GM12873 (cell line): ENCODE measurements around the gene TDRD9.

Source experiments
- CTCF ChIP-seq: IDR thresholded peaks from 2 replicates; pipeline ENCODE4 v1.5.1; 2012; ENCODE audit warnings: low read depth, mild to moderate bottlenecking, moderate library complexity, low read length, control low read depth; ENCODE audit not compliant: insufficient read depth; ENCODE audit errors: missing control alignments

Gene TDRD9

GRCh38 chr14:104025534-104025933, 97.3 kb downstream of the TDRD9 start:
- TF ChIP-seq CTCF, result no peak

GRCh38 chr14:104026024-104026423, 97.8 kb downstream of the TDRD9 start:
- no peak for TF ChIP-seq CTCF

- TF ChIP-seq CTCF, result no peak
Measured at GRCh38 chr14:104030958-104031357, 102.7 kb downstream of the TDRD9 start.

- TF ChIP-seq CTCF, result no peak
Measured at GRCh38 chr14:104031384-104031783, 103.1 kb downstream of the TDRD9 start.

- no peak for TF ChIP-seq CTCF
Measured at GRCh38 chr14:104034976-104035699, 106.9 kb downstream of the TDRD9 start.

- TF ChIP-seq CTCF, result no peak
Measured at GRCh38 chr14:104036212-104036611, 108.0 kb downstream of the TDRD9 start.

GRCh38 chr14:104037074-104037473, 108.8 kb downstream of the TDRD9 start:
- no peak for TF ChIP-seq CTCF
